Measurements from ENCODE around the gene MTNR1B.

DNA sequence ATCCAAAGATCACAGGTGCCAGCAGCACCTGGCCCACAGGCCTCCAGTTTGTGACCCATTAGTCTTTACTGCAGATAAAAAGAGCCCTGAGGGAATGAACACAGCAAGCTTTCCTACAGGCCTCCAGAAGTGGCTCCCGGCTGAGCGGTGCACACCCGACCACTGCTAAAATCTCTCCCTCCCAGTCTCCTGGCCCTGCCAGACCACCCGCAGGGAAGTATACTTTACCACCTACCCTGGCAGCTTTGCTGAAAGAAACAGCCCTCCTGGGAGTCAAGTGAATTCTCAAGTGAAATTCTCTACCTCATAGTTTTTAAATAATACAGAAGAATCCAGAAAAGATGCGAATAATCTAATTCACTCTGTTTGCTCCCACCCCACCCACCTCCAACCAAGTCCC lies 15.4 kb upstream of the MTNR1B start:
- no peak for TF ChIP-seq POLR2A (IDR thresholded peaks at IDR 0.05; ENCODE audit: low read depth, low read length)
- TF ChIP-seq CTCF (IDR thresholded peaks at IDR 0.05 in 2 of 3, conservative IDR thresholded peaks at IDR 0.05 in 1 of 3; ENCODE audit: control insufficient read depth in 2 of 3, extremely low read depth in 1 of 3, insufficient read depth in 1 of 3, low read depth in 3 of 3, low read length in 3 of 3), result no peak
- TF ChIP-seq GABPA (IDR thresholded peaks at IDR 0.05; ENCODE audit: low read depth), result no peak
- TF ChIP-seq, protein P1, sequence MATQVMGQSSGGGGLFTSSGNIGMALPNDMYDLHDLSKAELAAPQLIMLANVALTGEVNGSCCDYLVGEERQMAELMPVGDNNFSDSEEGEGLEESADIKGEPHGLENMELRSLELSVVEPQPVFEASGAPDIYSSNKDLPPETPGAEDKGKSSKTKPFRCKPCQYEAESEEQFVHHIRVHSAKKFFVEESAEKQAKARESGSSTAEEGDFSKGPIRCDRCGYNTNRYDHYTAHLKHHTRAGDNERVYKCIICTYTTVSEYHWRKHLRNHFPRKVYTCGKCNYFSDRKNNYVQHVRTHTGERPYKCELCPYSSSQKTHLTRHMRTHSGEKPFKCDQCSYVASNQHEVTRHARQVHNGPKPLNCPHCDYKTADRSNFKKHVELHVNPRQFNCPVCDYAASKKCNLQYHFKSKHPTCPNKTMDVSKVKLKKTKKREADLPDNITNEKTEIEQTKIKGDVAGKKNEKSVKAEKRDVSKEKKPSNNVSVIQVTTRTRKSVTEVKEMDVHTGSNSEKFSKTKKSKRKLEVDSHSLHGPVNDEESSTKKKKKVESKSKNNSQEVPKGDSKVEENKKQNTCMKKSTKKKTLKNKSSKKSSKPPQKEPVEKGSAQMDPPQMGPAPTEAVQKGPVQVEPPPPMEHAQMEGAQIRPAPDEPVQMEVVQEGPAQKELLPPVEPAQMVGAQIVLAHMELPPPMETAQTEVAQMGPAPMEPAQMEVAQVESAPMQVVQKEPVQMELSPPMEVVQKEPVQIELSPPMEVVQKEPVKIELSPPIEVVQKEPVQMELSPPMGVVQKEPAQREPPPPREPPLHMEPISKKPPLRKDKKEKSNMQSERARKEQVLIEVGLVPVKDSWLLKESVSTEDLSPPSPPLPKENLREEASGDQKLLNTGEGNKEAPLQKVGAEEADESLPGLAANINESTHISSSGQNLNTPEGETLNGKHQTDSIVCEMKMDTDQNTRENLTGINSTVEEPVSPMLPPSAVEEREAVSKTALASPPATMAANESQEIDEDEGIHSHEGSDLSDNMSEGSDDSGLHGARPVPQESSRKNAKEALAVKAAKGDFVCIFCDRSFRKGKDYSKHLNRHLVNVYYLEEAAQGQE (IDR thresholded peaks at IDR 0.05; ENCODE audit: low read depth, low read length), result no peak
- TF ChIP-seq STAT1 (conservative IDR thresholded peaks at IDR 0.05), result no peak
- no peak for TF ChIP-seq RAD51 (IDR thresholded peaks at IDR 0.05)
- TF ChIP-seq ZBTB33 (IDR thresholded peaks at IDR 0.05), result no peak
